D721Med (cell line): ENCODE measurements around the gene CD47.

ENCODE experiments used
- DNase-seq: peaks from one replicate; pipeline ENCODE4 v3.0.0; 2011; ENCODE audit warnings: low spot score; ENCODE audit not compliant: insufficient read length
- FAIRE-seq: peaks from 2 replicates; lab custom pipeline; 2011; peaks lifted over from hg19 to GRCh38; lab: Jason Lieb, UNC
- CTCF ChIP-seq: IDR thresholded peaks from 2 replicates; pipeline ENCODE4 v1.5.1; 2012; ENCODE audit warnings: mild to moderate bottlenecking, control low read depth; ENCODE audit not compliant: insufficient read depth; ENCODE audit errors: missing control alignments

Gene CD47

GRCh38 chr3:108029466-108029865 is 61.4 kb downstream of the CD47 start:
- no peak for TF ChIP-seq CTCF
- no peak for FAIRE-seq
- DNase-seq, result no peak

GRCh38 chr3:108028896-108029295 is 61.9 kb downstream of the CD47 start:
- TF ChIP-seq CTCF, result no peak
- no peak for DNase-seq
- FAIRE-seq, result no peak

GRCh38 chr3:108025177-108025576 is 65.7 kb downstream of the CD47 start:
- DNase-seq (no peak), FAIRE-seq (no peak)
- no peak for TF ChIP-seq CTCF

- TF ChIP-seq CTCF, result no peak
- FAIRE-seq, result no peak
- DNase-seq, result no peak
Measured at GRCh38 chr3:108024146-108024850, 66.5 kb downstream of the CD47 start.

GRCh38 chr3:108022256-108023150 is 68.3 kb downstream of the CD47 start:
- DNase-seq, result no peak
- no peak for TF ChIP-seq CTCF
- FAIRE-seq, result no peak

- DNase-seq (no peak), FAIRE-seq (no peak)
- TF ChIP-seq CTCF, result no peak
Measured at GRCh38 chr3:108021533-108021932, 69.3 kb downstream of the CD47 start.

GRCh38 chr3:108021131-108021530 is 69.7 kb downstream of the CD47 start:
- no peak for TF ChIP-seq CTCF
- DNase-seq, result no peak
- no peak for FAIRE-seq
